ENCODE results near the gene PEMT. TPM values are rescaled to one million over a fixed set of nuclear protein-coding genes. Genes with fewer than 3 reads are reported as not detected.

Gene PEMT
- total and polyA plus RNA-seq, 9 of the 15 experiments (the other 6 are each of a cell fraction or from before 2014, with no cell fraction given), result 1.4 to 36.4 (median 13.6) TPM

- Histone ChIP-seq H2AFZ (ENCODE audit: low read depth, low read length) (no peak overlapping the region), H3K4me3 (no peak overlapping the region), H3K27me3 (ENCODE audit: control insufficient read depth in 2 of 2, insufficient read depth in 2 of 2, low read length in 2 of 2) (no peaks in the 10 kb centered on the region), H3K9ac (ENCODE audit: insufficient read depth in 1 of 2, low read depth in 2 of 2, low read length in 2 of 2) (no peak overlapping the region), H4K20me1 (replicated peaks; ENCODE audit: control insufficient read depth, insufficient read depth, low read length) (peaks cover 4% of the 10 kb centered on the region; the same call in 1 of the 2 replicates), H3K4me2 (ENCODE audit: insufficient read depth, low read length) (no peak overlapping the region), H3K27ac (ENCODE audit: extremely low read depth, low read depth, low read length) (no peak overlapping the region), H3K79me2 (ENCODE audit: control insufficient read depth, insufficient read depth, low read length) (no peaks in the 10 kb centered on the region), H3K9me1 (ENCODE audit: control insufficient read depth, insufficient read depth, low read length) (no peaks in the 10 kb centered on the region), H3K36me3 (ENCODE audit: control insufficient read depth, insufficient read depth, low read length) (no peaks in the 10 kb centered on the region), H3K9me3 (replicated peaks; ENCODE audit: control insufficient read depth, insufficient read depth, low read depth, low read length) (no peaks in the 10 kb centered on the region), H3K4me1 (replicated peaks in 1 of 2; ENCODE audit: control insufficient read depth in 2 of 2, insufficient read depth in 2 of 2, low read length in 2 of 2) (peaks cover 0 to 4% of the 10 kb centered on the region in 2 experiments; a peak in 1 of 5 replicates)
- FAIRE-seq (no peak), ATAC-seq (no peak), DNase-seq (ENCODE audit: extremely low read depth in 1 of 4, low spot score in 3 of 4) (no peak)
- CTCF ChIA-PET (ENCODE audit: low intra/inter-chr PET ratio), result no interaction called here
- TF ChIP-seq NFE2 (IDR thresholded peaks at IDR 0.05; ENCODE audit: low read depth) (no peak), FOXA1 (IDR thresholded peaks at IDR 0.05; ENCODE audit: borderline replicate concordance) (no peak), ATF4 (CRISPR knock-in tag; IDR thresholded peaks at IDR 0.05) (no peak), HIVEP1 (CRISPR knock-in tag; IDR thresholded peaks at IDR 0.05) (no peak)
- in situ Hi-C loops (cut with MboI), result no loop called here
- 68% methylated on average over 6 of the region's 8 CpGs for WGBS (ENCODE audit: insufficient coverage, low coverage, missing lambda C conversion rate)
- POLR2A ChIA-PET, result no interaction called here
- BruUV-seq (replicated peaks), result no TSS peak
- intact Hi-C loops (cut with micrococcal nuclease), result no loop called here
Measured at GRCh38 chr17:17558431-17558830, 33.1 kb downstream of the PEMT start.

GRCh38 chr17:17557796-17558195 is 33.7 kb downstream of the PEMT start:
- no peak overlapping the region for H3K4me3 ChIP-seq
- H3K36me3 ChIP-seq (ENCODE audit: control insufficient read depth, insufficient read depth, low read length), result no peaks in the 10 kb centered on the region
- ATAC-seq (no peak), DNase-seq (ENCODE audit: extremely low read depth in 1 of 4, low spot score in 3 of 4) (no peak), FAIRE-seq (no peak)
- no peak overlapping the region for H2AFZ ChIP-seq (ENCODE audit: low read depth, low read length)
- CTCF ChIA-PET (ENCODE audit: low intra/inter-chr PET ratio), result no interaction called here
- 57% methylated on average over 7 of the region's 9 CpGs for WGBS (ENCODE audit: insufficient coverage, low coverage, missing lambda C conversion rate)
- no peaks in the 10 kb centered on the region for H3K79me2 ChIP-seq (ENCODE audit: control insufficient read depth, insufficient read depth, low read length)
- H3K27ac ChIP-seq (ENCODE audit: extremely low read depth, low read depth, low read length), result no peak overlapping the region
- intact Hi-C loops (cut with micrococcal nuclease) (no loop called here), in situ Hi-C loops (cut with MboI) (no loop called here)
- POLR2A ChIA-PET, result no interaction called here
- BruUV-seq (replicated peaks), result no TSS peak
- H3K9me3 ChIP-seq (replicated peaks; ENCODE audit: control insufficient read depth, insufficient read depth, low read depth, low read length), result no peaks in the 10 kb centered on the region
- H3K9me1 ChIP-seq (ENCODE audit: control insufficient read depth, insufficient read depth, low read length), result no peaks in the 10 kb centered on the region
- TF ChIP-seq U2AF1 (optimal IDR thresholded peaks at IDR 0.05; ENCODE audit: low read depth, low read length), result no peak
- TF ChIP-seq USF2 (CRISPR knock-in tag; IDR thresholded peaks at IDR 0.05), result no peak
- no peak for TF ChIP-seq LEF1 (IDR thresholded peaks at IDR 0.05)
- TF ChIP-seq TBL1XR1 (IDR thresholded peaks at IDR 0.05; ENCODE audit: low read length in 2 of 2), result no peak
- no peak for TF ChIP-seq SPI1 (IDR thresholded peaks at IDR 0.05; ENCODE audit: borderline replicate concordance, low read depth, low read length)
- peaks cover 0 to 4% of the 10 kb centered on the region in 2 experiments; a peak in 1 of 5 replicates for H3K4me1 ChIP-seq (replicated peaks in 1 of 2; ENCODE audit: control insufficient read depth in 2 of 2, insufficient read depth in 2 of 2, low read length in 2 of 2)
- H3K4me2 ChIP-seq (ENCODE audit: insufficient read depth, low read length), result no peak overlapping the region
- no peaks in the 10 kb centered on the region for H3K27me3 ChIP-seq (ENCODE audit: control insufficient read depth in 2 of 2, insufficient read depth in 2 of 2, low read length in 2 of 2)
- H4K20me1 ChIP-seq (replicated peaks; ENCODE audit: control insufficient read depth, insufficient read depth, low read length), result peaks cover 4% of the 10 kb centered on the region; the same call in 1 of the 2 replicates
- H3K9ac ChIP-seq (ENCODE audit: insufficient read depth in 1 of 2, low read depth in 2 of 2, low read length in 2 of 2), result no peak overlapping the region

Measured in K562 (cell line).